Neural progenitor cell (in vitro differentiated cells): ENCODE results near the gene PSAPL1. TPM values are rescaled to one million over a fixed set of nuclear protein-coding genes. Genes with fewer than 3 reads are reported as not detected.

Experiments
- DNase-seq: peaks from one replicate; pipeline ENCODE4 v3.0.0-alpha.2; 2016; ENCODE audit warnings: low spot score
- H2AFZ ChIP-seq: fragments of 200-600 bp; sonication (generic); replicated peaks from 2 replicates; pipeline ENCODE4 v1.6.1; 2016; ENCODE audit warnings: antibody characterized with exemption
- H3F3A ChIP-seq: fragments of 200-600 bp; sonication (generic); 2 replicates; pipeline ENCODE4 v1.6.1; 2016; ENCODE audit warnings: antibody characterized with exemption, low read depth
- H3K27ac ChIP-seq: fragments of 200-600 bp; sonication (generic); 2 replicates; pipeline ENCODE4 v1.5.1; 2016; ENCODE audit warnings: mild to moderate bottlenecking
- H3K27me3 ChIP-seq: fragments of 200-600 bp; sonication (generic); 2 replicates; pipeline ENCODE4 v1.6.1; 2016; ENCODE audit warnings: mild to moderate bottlenecking, moderate library complexity
- H3K36me3 ChIP-seq: fragments of 200-600 bp; sonication (generic); 2 replicates; pipeline ENCODE4 v1.5.1; 2016
- H3K4me1 ChIP-seq: fragments of 200-600 bp; sonication (generic); 2 replicates; pipeline ENCODE4 v1.6.1; 2016; ENCODE audit warnings: mixed run types
- H3K4me2 ChIP-seq: fragments of 200-600 bp; sonication (generic); 2 replicates; pipeline ENCODE4 v1.6.1; 2016
- H3K4me3 ChIP-seq: fragments of 200-600 bp; sonication (generic); 2 replicates; pipeline ENCODE4 v1.5.1; 2016
- H3K79me2 ChIP-seq: fragments of 200-600 bp; sonication (generic); 2 replicates; pipeline ENCODE4 v1.6.1; 2016; ENCODE audit warnings: low read depth
- H3K9ac ChIP-seq: fragments of 200-600 bp; sonication (generic); 2 replicates; pipeline ENCODE4 v1.6.1; 2016
- H3K9me3 ChIP-seq: fragments of 200-600 bp; sonication (generic); 2 replicates; pipeline ENCODE4 v1.5.1; 2016; ENCODE audit warnings: low read depth
- H4K20me1 ChIP-seq: fragments of 200-600 bp; sonication (generic); 2 replicates; pipeline ENCODE4 v1.6.1; 2016; ENCODE audit warnings: low read depth
- H3K27ac Mint-ChIP-seq: 3 replicates; pipeline ENCODE4 v1.8.0; 2021; ENCODE audit warnings: mixed read lengths
- H3K27me3 Mint-ChIP-seq: 2 replicates; pipeline ENCODE4 v1.8.0; 2022; ENCODE audit warnings: low read depth, mild to moderate bottlenecking, inconsistent platforms, moderate library complexity, mixed read lengths; ENCODE audit not compliant: insufficient read depth
- H3K36me3 Mint-ChIP-seq: 3 replicates; pipeline ENCODE4 v1.8.0; 2021; ENCODE audit warnings: mixed read lengths
- H3K4me1 Mint-ChIP-seq: 3 replicates; pipeline ENCODE4 v1.8.0; 2021; ENCODE audit warnings: mixed read lengths
- H3K4me3 Mint-ChIP-seq: 3 replicates; pipeline ENCODE4 v1.8.0; 2021; ENCODE audit warnings: mild to moderate bottlenecking, moderate library complexity, mixed read lengths
- H3K9me3 Mint-ChIP-seq: 3 replicates; pipeline ENCODE4 v1.8.0; 2020; ENCODE audit warnings: mixed read lengths
- EZH2 ChIP-seq: fragments of 200-600 bp; sonication (generic); IDR thresholded peaks from 2 replicates; pipeline ENCODE4 v1.6.1; 2017; ENCODE audit warnings: antibody characterized with exemption, mild to moderate bottlenecking, moderate library complexity
- EZH2phosphoT487 ChIP-seq: fragments of 200-600 bp; sonication (generic); IDR thresholded peaks from 2 replicates; pipeline ENCODE4 v1.6.1; 2017; ENCODE audit warnings: antibody characterized with exemption
- total RNA-seq: library from RNA; depleted of rRNA; stranded (reverse); fragments of >200 nt; gene quantifications from 2 replicates; pipeline ENCODE4 v1.2.3, GENCODE V29; 2015; ENCODE audit warnings: low replicate concordance
- TF ChIP-seq, protein P1 (sequence below): fragments of 200-600 bp; sonication (generic); IDR thresholded peaks from 2 replicates; pipeline ENCODE4 v1.5.1; 2017; ENCODE audit warnings: antibody characterized with exemption, mild to moderate bottlenecking

The PSAPL1 gene
- total RNA-seq, 1 donor from 2014 or later, result not detected

- Histone ChIP-seq H2AFZ (no peak overlapping the region), H3K4me2 (no peak overlapping the region), H4K20me1 (no peaks in the 10 kb centered on the region), H3K9me3 (no peaks in the 10 kb centered on the region), H3K79me2 (no peaks in the 10 kb centered on the region), H3K4me1 (peaks cover under 1% of the 10 kb centered on the region), H3K27ac (no peak overlapping the region), H3K9ac (no peak overlapping the region), H3K27me3 (no peaks in the 10 kb centered on the region), H3F3A (no peaks in the 10 kb centered on the region), H3K4me3 (no peak overlapping the region), H3K36me3 (no peaks in the 10 kb centered on the region)
- DNase-seq, result no peak
- Mint-ChIP-seq H3K4me1 (peaks cover 5% of the 10 kb centered on the region), H3K27me3 (peaks cover 9% of the 10 kb centered on the region), H3K36me3 (no peaks in the 10 kb centered on the region), H3K9me3 (no peaks in the 10 kb centered on the region), H3K4me3 (no peak overlapping the region), H3K27ac (no peak overlapping the region)
- TF ChIP-seq EZH2phosphoT487, result no peak
- no peak for TF ChIP-seq EZH2
- TF ChIP-seq, protein P1, sequence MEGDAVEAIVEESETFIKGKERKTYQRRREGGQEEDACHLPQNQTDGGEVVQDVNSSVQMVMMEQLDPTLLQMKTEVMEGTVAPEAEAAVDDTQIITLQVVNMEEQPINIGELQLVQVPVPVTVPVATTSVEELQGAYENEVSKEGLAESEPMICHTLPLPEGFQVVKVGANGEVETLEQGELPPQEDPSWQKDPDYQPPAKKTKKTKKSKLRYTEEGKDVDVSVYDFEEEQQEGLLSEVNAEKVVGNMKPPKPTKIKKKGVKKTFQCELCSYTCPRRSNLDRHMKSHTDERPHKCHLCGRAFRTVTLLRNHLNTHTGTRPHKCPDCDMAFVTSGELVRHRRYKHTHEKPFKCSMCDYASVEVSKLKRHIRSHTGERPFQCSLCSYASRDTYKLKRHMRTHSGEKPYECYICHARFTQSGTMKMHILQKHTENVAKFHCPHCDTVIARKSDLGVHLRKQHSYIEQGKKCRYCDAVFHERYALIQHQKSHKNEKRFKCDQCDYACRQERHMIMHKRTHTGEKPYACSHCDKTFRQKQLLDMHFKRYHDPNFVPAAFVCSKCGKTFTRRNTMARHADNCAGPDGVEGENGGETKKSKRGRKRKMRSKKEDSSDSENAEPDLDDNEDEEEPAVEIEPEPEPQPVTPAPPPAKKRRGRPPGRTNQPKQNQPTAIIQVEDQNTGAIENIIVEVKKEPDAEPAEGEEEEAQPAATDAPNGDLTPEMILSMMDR, result no peak
These were observed 16.7 kb upstream of the PSAPL1 start for GRCh38 chr4:7451434-7451789.

GRCh38 chr4:7450775-7451433 lies 16.2 kb upstream of the PSAPL1 start:
- Mint-ChIP-seq H3K27ac (no peak overlapping the region), H3K27me3 (peaks cover 11% of the 10 kb centered on the region), H3K4me1 (peaks cover 5% of the 10 kb centered on the region), H3K36me3 (no peaks in the 10 kb centered on the region), H3K9me3 (no peaks in the 10 kb centered on the region), H3K4me3 (no peak overlapping the region)
- Histone ChIP-seq H3K4me3 (no peak overlapping the region), H3K27me3 (no peaks in the 10 kb centered on the region), H3K36me3 (no peaks in the 10 kb centered on the region), H3K9me3 (no peaks in the 10 kb centered on the region), H3K27ac (no peak overlapping the region), H3K9ac (no peak overlapping the region), H3K4me1 (peaks cover 6% of the 10 kb centered on the region), H3F3A (no peaks in the 10 kb centered on the region), H4K20me1 (peaks cover under 1% of the 10 kb centered on the region), H3K79me2 (no peaks in the 10 kb centered on the region), H3K4me2 (no peak overlapping the region), H2AFZ (no peak overlapping the region)
- TF ChIP-seq EZH2phosphoT487, result no peak
- no peak for TF ChIP-seq EZH2
- TF ChIP-seq, protein P1, result no peak
- DNase-seq, result no peak

DNA sequence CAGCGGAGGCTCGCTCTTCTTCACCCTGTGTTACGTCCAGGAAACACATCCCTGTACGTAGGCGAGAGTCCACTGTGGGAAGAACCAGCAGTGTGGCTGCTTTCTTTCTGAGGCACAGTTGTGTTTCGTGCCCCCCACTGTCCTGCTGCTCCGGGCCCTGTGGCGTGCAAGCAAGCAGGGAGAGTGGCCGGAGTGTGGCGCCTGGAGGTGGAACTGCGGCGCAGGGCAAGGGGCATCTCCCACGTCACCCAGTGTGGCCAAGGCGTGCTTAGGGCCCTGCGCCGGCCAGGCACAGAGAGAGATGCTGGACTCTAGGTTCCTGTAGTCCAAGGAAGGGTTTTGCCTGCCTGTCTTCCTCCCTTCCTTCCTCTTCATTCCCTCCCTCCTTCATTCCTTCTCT lies 13.3 kb upstream of the PSAPL1 start:
- H4K20me1 ChIP-seq, result peaks cover 6% of the 10 kb centered on the region
- H3K4me3 Mint-ChIP-seq, result no peak overlapping the region
- DNase-seq, result no peak
- H3K36me3 Mint-ChIP-seq, result no peaks in the 10 kb centered on the region
- no peaks in the 10 kb centered on the region for H3F3A ChIP-seq
- H3K27me3 ChIP-seq, result no peaks in the 10 kb centered on the region
- no peak overlapping the region for H3K4me3 ChIP-seq
- H3K9me3 ChIP-seq, result no peaks in the 10 kb centered on the region
- H3K27me3 Mint-ChIP-seq, result peaks cover 7% of the 10 kb centered on the region
- no peak overlapping the region for H2AFZ ChIP-seq
- H3K9ac ChIP-seq, result no peak overlapping the region
- no peaks in the 10 kb centered on the region for H3K36me3 ChIP-seq
- H3K4me2 ChIP-seq, result no peak overlapping the region
- TF ChIP-seq, protein P1, result no peak
- TF ChIP-seq EZH2 (no peak), EZH2phosphoT487 (no peak)
- no peak overlapping the region for H3K27ac Mint-ChIP-seq
- H3K4me1 Mint-ChIP-seq, result peaks cover 10% of the 10 kb centered on the region
- peaks cover 11% of the 10 kb centered on the region for H3K4me1 ChIP-seq
- no peak overlapping the region for H3K27ac ChIP-seq
- peaks cover under 1% of the 10 kb centered on the region for H3K9me3 Mint-ChIP-seq
- H3K79me2 ChIP-seq, result no peaks in the 10 kb centered on the region
